Uterus (tissue), 4 donors: ENCODE measurements around the gene FAM156B. TPM values are rescaled to one million over a fixed set of nuclear protein-coding genes. Genes with fewer than 3 reads are reported as not detected.
A peak's percentile ranks its signal among the peaks of the same experiment; 100 is the strongest.
"Not testable (repeated sequence)": the region's sequence is repeated elsewhere in the genome, so short reads cannot be mapped to it uniquely, and the experiment has no call there.

Experiments
- DNase-seq, 2 donors: peaks; one replicate each; pipeline ENCODE4 v3.0.0-alpha.2; 2019 to 2020
- H3K27ac ChIP-seq, 2 donors: fragments of 200-600 bp; sonication (generic); 1 replicate in 1 of 2; 2 replicates in 1 of 2; pipeline ENCODE4 v1.5.1; 2016 to 2018
- H3K27me3 ChIP-seq, 2 donors: fragments of 200-600 bp; sonication (generic); one replicate each; pipeline ENCODE4 v1.5.1; 2018 to 2019; ENCODE audit warnings: control low read depth in 1 of 2
- H3K36me3 ChIP-seq, 2 donors: fragments of 200-600 bp; sonication (generic); one replicate each; pipeline ENCODE4 v1.5.1; 2019; ENCODE audit warnings: control low read depth in 1 of 2
- H3K4me1 ChIP-seq, 2 donors: fragments of 200-600 bp; sonication (generic); one replicate each; pipeline ENCODE4 v1.5.1; 2018 to 2019; ENCODE audit warnings: control low read depth in 1 of 2
- H3K4me3 ChIP-seq, 2 donors: fragments of 200-600 bp; sonication (generic); 1 replicate in 1 of 2; 2 replicates in 1 of 2; pipeline ENCODE4 v1.5.1; 2018 to 2019; ENCODE audit warnings: mild to moderate bottlenecking in 1 of 2
- H3K9me3 ChIP-seq, 2 donors: fragments of 200-600 bp; sonication (generic); one replicate each; pipeline ENCODE4 v1.5.1; 2019; ENCODE audit warnings: control low read depth in 1 of 2
- CTCF ChIP-seq, 4 experiments: fragments of 200-600 bp in 2 of 4; fragments of 450-650 bp in 2 of 4; sonication (generic) in 2 of 4; IDR thresholded peaks; one replicate each; pipeline ENCODE4 v1.5.1; 2016 to 2019; ENCODE audit warnings: antibody characterized with exemption in 4 of 4, mild to moderate bottlenecking in 2 of 4, moderate library complexity in 1 of 4
- POLR2A ChIP-seq, 2 donors: fragments of 450-650 bp; IDR thresholded peaks; one replicate each; pipeline ENCODE4 v1.6.1; 2016; ENCODE audit warnings: antibody characterized with exemption in 2 of 2, mild to moderate bottlenecking in 1 of 2, moderate library complexity in 1 of 2
- intact Hi-C: fragments of 100-400 bp; cut with DNase I; formaldehyde crosslinking; loops from one replicate; pipeline ENCODE4 v1.15.1; 2023; ENCODE audit warnings: low total_unique reads
- total RNA-seq, 4 donors: library from RNA; depleted of rRNA in 3 of 4; stranded (reverse); fragments of >200 nt in 3 of 4; gene quantifications; one replicate each; pipeline versions ENCODE4 v1.1.0 to v1.2.4, GENCODE V29; 2014 to 2023
- donor health status: DM: yes; HTN: yes; CAD: no.

The FAM156B gene
- total RNA-seq, 4 donors from 2014 or later: 2.6 to 24.1 (median 8.5) TPM

GRCh38 chrX:52934704-52935469 is 37.8 kb downstream of the FAM156B start:
- H3K4me3 ChIP-seq: peak overlapping the region; percentile 83 to 84
- intact Hi-C loops: no loop called here
- TF ChIP-seq POLR2A (IDR thresholded peaks at IDR 0.05) (peak; percentile 61 to 82), CTCF (IDR thresholded peaks at IDR 0.05) (peak; percentile 92 to 100 (median 98))
- DNase-seq: peak; percentile 96 to 97
- no peaks in the 10 kb centered on the region for H3K27me3 ChIP-seq
- H3K4me1 ChIP-seq: no peaks in the 10 kb centered on the region
- H3K9me3 ChIP-seq: no peaks in the 10 kb centered on the region
- no peaks in the 10 kb centered on the region for H3K36me3 ChIP-seq
- peak overlapping the region; percentile 94 to 99 for H3K27ac ChIP-seq

GRCh38 chrX:52935470-52935784 is 38.3 kb downstream of the FAM156B start:
- Histone ChIP-seq H3K27ac (peak overlapping the region; percentile 94 to 99), H3K4me3 (peak overlapping the region; percentile 83 to 84)
- H3K4me1 ChIP-seq, DNase-seq, H3K9me3 ChIP-seq, H3K36me3 ChIP-seq, H3K27me3 ChIP-seq, intact Hi-C loops: not testable (repeated sequence)

GRCh38 chrX:52940704-52941103 is 43.6 kb downstream of the FAM156B start:
- DNase-seq, H3K4me3 ChIP-seq, intact Hi-C loops, H3K27me3 ChIP-seq, H3K27ac ChIP-seq, H3K4me1 ChIP-seq, H3K36me3 ChIP-seq, H3K9me3 ChIP-seq: not testable (repeated sequence)

- H3K4me1 ChIP-seq, DNase-seq, H3K36me3 ChIP-seq, H3K9me3 ChIP-seq, H3K4me3 ChIP-seq, H3K27me3 ChIP-seq, H3K27ac ChIP-seq, intact Hi-C loops: not testable (repeated sequence)
Measured at GRCh38 chrX:52941728-52942127, 44.6 kb downstream of the FAM156B start.

GRCh38 chrX:52945838-52946494 is 48.8 kb downstream of the FAM156B start:
- intact Hi-C loops, H3K9me3 ChIP-seq, H3K4me1 ChIP-seq: not testable (repeated sequence)

GRCh38 chrX:52947501-52947900 is 50.4 kb downstream of the FAM156B start:
- H3K27me3 ChIP-seq, H3K4me1 ChIP-seq, DNase-seq, intact Hi-C loops, H3K36me3 ChIP-seq, H3K27ac ChIP-seq, H3K9me3 ChIP-seq, H3K4me3 ChIP-seq: not testable (repeated sequence)

More at GRCh38 chrX:52945838-52946494, 48.8 kb downstream of the FAM156B start:
- not testable (repeated sequence) for H3K4me3 ChIP-seq, H3K27me3 ChIP-seq, H3K27ac ChIP-seq, DNase-seq, H3K36me3 ChIP-seq

- H3K27ac ChIP-seq, intact Hi-C loops, DNase-seq, H3K4me3 ChIP-seq, H3K27me3 ChIP-seq, H3K4me1 ChIP-seq, H3K36me3 ChIP-seq, H3K9me3 ChIP-seq: not testable (repeated sequence)
Measured at GRCh38 chrX:52948265-52948664, 51.1 kb downstream of the FAM156B start.

- DNase-seq, H3K4me3 ChIP-seq, H3K4me1 ChIP-seq, H3K27ac ChIP-seq, H3K9me3 ChIP-seq, intact Hi-C loops, H3K27me3 ChIP-seq, H3K36me3 ChIP-seq: not testable (repeated sequence)
Measured at GRCh38 chrX:52949325-52949724, 52.2 kb downstream of the FAM156B start.

GRCh38 chrX:52949884-52950283 is 52.8 kb downstream of the FAM156B start:
- H3K9me3 ChIP-seq, H3K36me3 ChIP-seq, H3K27ac ChIP-seq, H3K4me3 ChIP-seq, intact Hi-C loops, H3K4me1 ChIP-seq, DNase-seq, H3K27me3 ChIP-seq: not testable (repeated sequence)

Other genes starting within 250 kb of the FAM156B start
- not detected for gene SSX7, start 242.4 kb upstream of the FAM156B start, total RNA-seq
- gene SSX2, start 190.2 kb upstream of the FAM156B start, total RNA-seq: not detected
- gene SSX2B, start 146.1 kb upstream of the FAM156B start, total RNA-seq: not detected
- gene SPANXN5, start 99.9 kb upstream of the FAM156B start, total RNA-seq: not detected
- not detected for gene XAGE5, start 86.0 kb upstream of the FAM156B start, total RNA-seq
- gene XAGE3, start 29.2 kb upstream of the FAM156B start, total RNA-seq: not detected
- 10 to 100 TPM; 12.9 to 89.1 (median 25.8) TPM for gene FAM156A, start 61.2 kb downstream of the FAM156B start, total RNA-seq
- gene GPR173, start 151.5 kb downstream of the FAM156B start, total RNA-seq: 1 to 10 TPM in 2 of 4 donors, under 1 TPM in 2; 0.51 to 9.2 (median 4.5) TPM
- gene TSPYL2, start 185.0 kb downstream of the FAM156B start, total RNA-seq: 100 to 1,000 TPM in 1 of 4 donors, 10 to 100 TPM in 3; 19.5 to 152 (median 30.7) TPM
- gene KANTR, start 196.8 kb downstream of the FAM156B start, total RNA-seq: 10 to 100 TPM; 22.6 to 71.7 (median 33.6) TPM